GM21737 (cell line): ENCODE results near the gene STAG3.
"Not testable (repeated sequence)": the region's sequence is repeated elsewhere in the genome, so short reads cannot be mapped to it uniquely, and the experiment has no call there.

ENCODE experiments used
- ATAC-seq: cut with Tn5 transposase; IDR thresholded peaks from one replicate; pipeline ENCODE4 v1.9.1; 2021; ENCODE audit warnings: mild to moderate bottlenecking, moderate library complexity; ENCODE audit not compliant: unreplicated experiment

Gene STAG3

GRCh38 chr7:100244988-100245605 is 67.4 kb downstream of the STAG3 start:
- not testable (repeated sequence) for ATAC-seq

GRCh38 chr7:100246121-100246864 is 68.6 kb downstream of the STAG3 start:
- not testable (repeated sequence) for ATAC-seq

- not testable (repeated sequence) for ATAC-seq
These were observed 69.1 kb downstream of the STAG3 start for GRCh38 chr7:100246865-100247137.

GRCh38 chr7:100247152-100247757 is 69.5 kb downstream of the STAG3 start:
- no peak for ATAC-seq

- ATAC-seq, result no peak
These were observed 70.8 kb downstream of the STAG3 start for GRCh38 chr7:100248483-100248882.

- no peak for ATAC-seq
These were observed 79.3 kb downstream of the STAG3 start for GRCh38 chr7:100257017-100257416.

GRCh38 chr7:100259984-100260383 is 82.3 kb downstream of the STAG3 start:
- ATAC-seq, result not testable (repeated sequence)

GRCh38 chr7:100262896-100263295 is 85.2 kb downstream of the STAG3 start:
- ATAC-seq, result not testable (repeated sequence)
